Tibial artery (tissue), 4 donors: Measurements from ENCODE around the gene HMGXB3.

ENCODE experiments used
- DNase-seq, 2 donors: peaks; one replicate each; pipeline ENCODE4 v3.0.0-alpha.2; 2019
- H3K27ac ChIP-seq, 2 donors: fragments of 200-600 bp; sonication (generic) in 1 of 2; 1 replicate in 1 of 2; 2 replicates in 1 of 2; pipeline ENCODE4 v1.5.1; 2018 to 2019; ENCODE audit warnings: mild to moderate bottlenecking in 1 of 2
- H3K27me3 ChIP-seq, 2 donors: fragments of 200-600 bp; sonication (generic) in 1 of 2; one replicate each; pipeline versions ENCODE4 v1.5.1 to v1.6.0; 2016 to 2019
- H3K36me3 ChIP-seq, 3 donors: fragments of 200-600 bp; sonication (generic) in 2 of 3; one replicate each; pipeline ENCODE4 v1.5.1; 2016 to 2019; ENCODE audit warnings: mild to moderate bottlenecking in 2 of 3
- H3K4me1 ChIP-seq, 4 donors: fragments of 200-600 bp; sonication (generic) in 2 of 4; 1 replicate in 3 of 4; 2 replicates in 1 of 4; pipeline ENCODE4 v1.5.1; 2016 to 2019
- H3K4me3 ChIP-seq, 2 donors: fragments of 200-600 bp; sonication (generic) in 1 of 2; 1 replicate in 1 of 2; 2 replicates in 1 of 2; pipeline ENCODE4 v1.5.1; 2018 to 2019; ENCODE audit warnings: mild to moderate bottlenecking in 2 of 2
- H3K9me3 ChIP-seq, 3 donors: fragments of 200-600 bp; sonication (generic) in 1 of 3; one replicate each; pipeline ENCODE4 v1.5.1; 2016 to 2019
- CTCF ChIP-seq, 2 experiments: fragments of 200-600 bp in 1 of 2; fragments of 450-650 bp in 1 of 2; IDR thresholded peaks; one replicate each; pipeline ENCODE4 v1.5.1; 2017 to 2019; ENCODE audit warnings: antibody characterized with exemption in 2 of 2, mild to moderate bottlenecking in 1 of 2, moderate library complexity in 1 of 2
- intact Hi-C: fragments of 100-400 bp; cut with DNase I; formaldehyde crosslinking; loops from one replicate; pipeline ENCODE4 v1.15.0; 2023; ENCODE audit warnings: low total_unique reads

HMGXB3 gene

GRCh38 chr5:150055326-150056074, 55.0 kb downstream of the HMGXB3 start:
- Histone ChIP-seq H3K9me3 (no peaks in the 10 kb centered on the region), H3K27me3 (no peaks in the 10 kb centered on the region), H3K27ac (no peak overlapping the region), H3K4me1 (peaks cover 0 to 4% (median 0%) of the 10 kb centered on the region in 4 donors), H3K36me3 (peaks cover 35 to 56% (median 44%) of the 10 kb centered on the region in 3 donors), H3K4me3 (no peak overlapping the region)
- intact Hi-C loops, result no loop called here
- DNase-seq, result peak in 1 of 2 donors; percentile 12
- TF ChIP-seq CTCF (IDR thresholded peaks at IDR 0.05), result no peak

- H3K27me3 ChIP-seq, result no peaks in the 10 kb centered on the region
- peaks cover 29 to 51% (median 38%) of the 10 kb centered on the region in 3 donors for H3K36me3 ChIP-seq
- intact Hi-C loops, result no loop called here
- peak in 1 of 2 donors; percentile 63 for DNase-seq
- H3K9me3 ChIP-seq, result no peaks in the 10 kb centered on the region
- TF ChIP-seq CTCF (IDR thresholded peaks at IDR 0.05), result no peak
- no peak overlapping the region for H3K27ac ChIP-seq
- no peak overlapping the region for H3K4me3 ChIP-seq
- peaks cover 0 to 4% (median 0%) of the 10 kb centered on the region in 4 donors for H3K4me1 ChIP-seq
These were observed 55.5 kb downstream of the HMGXB3 start for GRCh38 chr5:150056075-150056443.

GRCh38 chr5:150057052-150057451, 56.5 kb downstream of the HMGXB3 start:
- Histone ChIP-seq H3K27me3 (no peaks in the 10 kb centered on the region), H3K36me3 (peaks cover 19 to 41% (median 28%) of the 10 kb centered on the region in 3 donors), H3K4me3 (no peak overlapping the region), H3K9me3 (no peaks in the 10 kb centered on the region), H3K27ac (no peak overlapping the region), H3K4me1 (peaks cover 0 to 4% (median 0%) of the 10 kb centered on the region in 4 donors)
- no peak for TF ChIP-seq CTCF (IDR thresholded peaks at IDR 0.05)
- peak in 1 of 2 donors; percentile 48 for DNase-seq
- intact Hi-C loops, result no loop called here

- no peak for TF ChIP-seq CTCF (IDR thresholded peaks at IDR 0.05)
- Histone ChIP-seq H3K4me1 (peaks cover 0 to 4% (median 0%) of the 10 kb centered on the region in 4 donors), H3K27ac (no peak overlapping the region), H3K27me3 (no peaks in the 10 kb centered on the region), H3K4me3 (no peak overlapping the region), H3K9me3 (no peaks in the 10 kb centered on the region), H3K36me3 (peaks cover 15 to 36% (median 24%) of the 10 kb centered on the region in 3 donors)
- intact Hi-C loops, result no loop called here
- no peak for DNase-seq
These were observed 57.0 kb downstream of the HMGXB3 start for GRCh38 chr5:150057511-150057910.

- Histone ChIP-seq H3K4me3 (no peak overlapping the region), H3K4me1 (peaks cover 0 to 4% (median 0%) of the 10 kb centered on the region in 4 donors), H3K27me3 (no peaks in the 10 kb centered on the region), H3K9me3 (no peaks in the 10 kb centered on the region), H3K36me3 (peaks cover 11 to 32% (median 19%) of the 10 kb centered on the region in 3 donors), H3K27ac (no peak overlapping the region)
- no peak for TF ChIP-seq CTCF (IDR thresholded peaks at IDR 0.05)
- DNase-seq, result peak in 1 of 2 donors; percentile 1
- intact Hi-C loops, result no loop called here
These were observed 57.5 kb downstream of the HMGXB3 start for GRCh38 chr5:150057996-150058395.
